Skin of body (tissue), 2 donors: ENCODE data around the gene PROC. TPM values are rescaled to one million over a fixed set of nuclear protein-coding genes. Genes with fewer than 3 reads are reported as not detected.

Source experiments
- DNase-seq: peaks from one replicate; lab custom pipeline; 2025; lab: John Stamatoyannopoulos, UW
- total RNA-seq: library from RNA; depleted of rRNA; stranded (reverse); fragments of >200 nt; gene quantifications from one replicate; pipeline ENCODE4 v1.2.3, GENCODE V29; 2014

PROC gene
- total RNA-seq: 0.39 TPM

DNA sequence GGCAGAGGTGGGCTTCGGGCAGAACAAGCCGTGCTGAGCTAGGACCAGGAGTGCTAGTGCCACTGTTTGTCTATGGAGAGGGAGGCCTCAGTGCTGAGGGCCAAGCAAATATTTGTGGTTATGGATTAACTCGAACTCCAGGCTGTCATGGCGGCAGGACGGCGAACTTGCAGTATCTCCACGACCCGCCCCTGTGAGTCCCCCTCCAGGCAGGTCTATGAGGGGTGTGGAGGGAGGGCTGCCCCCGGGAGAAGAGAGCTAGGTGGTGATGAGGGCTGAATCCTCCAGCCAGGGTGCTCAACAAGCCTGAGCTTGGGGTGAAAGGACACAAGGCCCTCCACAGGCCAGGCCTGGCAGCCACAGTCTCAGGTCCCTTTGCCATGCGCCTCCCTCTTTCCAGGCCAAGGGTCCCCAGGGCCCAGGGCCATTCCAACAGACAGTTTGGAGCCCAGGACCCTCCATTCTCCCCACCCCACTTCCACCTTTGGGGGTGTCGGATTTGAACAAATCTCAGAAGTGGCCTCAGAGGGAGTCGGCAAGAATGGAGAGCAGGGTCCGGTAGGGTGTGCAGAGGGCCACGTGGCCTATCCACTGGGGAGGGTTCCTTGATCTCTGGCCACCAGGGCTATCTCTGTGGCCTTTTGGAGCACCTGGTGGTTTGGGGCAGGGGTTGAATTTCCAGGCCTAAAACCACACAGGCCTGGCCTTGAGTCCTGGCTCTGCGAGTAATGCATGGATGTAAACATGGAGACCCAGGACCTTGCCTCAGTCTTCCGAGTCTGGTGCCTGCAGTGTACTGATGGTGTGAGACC is at the start of gene PROC:
Gene PROC, plus strand, starts transcription at position 128 of the 812 bp plus-strand sequence. CDS start 1,516 bp downstream, outside the sequence.
- no peak for DNase-seq

- no peak for DNase-seq
Measured at GRCh38 chr2:127370010-127370409, 48.2 kb upstream of the PROC start.

GRCh38 chr2:127371037-127371436 is 47.2 kb upstream of the PROC start:
- DNase-seq: no peak

DNA sequence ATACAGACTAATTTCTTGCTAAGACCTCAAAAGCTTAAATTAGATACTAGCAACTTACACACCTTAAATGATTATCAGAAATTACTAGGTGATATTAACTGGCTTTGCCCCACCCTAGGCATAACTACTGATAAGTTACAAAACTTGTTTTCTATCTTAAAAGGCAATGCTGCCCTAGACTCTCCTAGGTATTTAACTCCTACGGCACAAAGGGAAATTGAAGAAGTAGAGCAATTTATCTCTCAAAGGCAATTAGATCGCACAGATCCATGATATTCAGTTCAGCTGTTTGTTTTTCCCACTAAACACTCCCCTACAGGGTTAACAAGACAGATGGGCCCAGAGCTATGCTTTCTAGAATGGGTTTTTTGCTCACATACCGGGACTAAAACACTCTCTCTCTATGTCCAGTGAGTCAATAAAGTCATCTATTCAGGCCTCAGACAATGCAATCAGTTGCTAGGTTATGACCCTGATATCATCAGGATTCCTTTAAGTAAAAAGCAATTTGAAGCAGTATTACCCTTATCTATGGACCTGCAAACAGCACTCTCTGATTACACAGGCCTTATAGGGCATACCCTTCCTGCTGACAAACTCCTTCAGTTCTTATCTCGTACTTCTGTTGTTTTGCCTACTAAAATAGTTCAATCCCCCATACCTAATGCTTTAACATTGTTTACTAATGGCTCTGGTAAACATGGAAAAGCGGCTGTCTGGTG is 44.7 kb upstream of the PROC start:
- no peak for DNase-seq

- no peak for DNase-seq
Measured at GRCh38 chr2:127376257-127376656, 42.0 kb upstream of the PROC start.

DNA sequence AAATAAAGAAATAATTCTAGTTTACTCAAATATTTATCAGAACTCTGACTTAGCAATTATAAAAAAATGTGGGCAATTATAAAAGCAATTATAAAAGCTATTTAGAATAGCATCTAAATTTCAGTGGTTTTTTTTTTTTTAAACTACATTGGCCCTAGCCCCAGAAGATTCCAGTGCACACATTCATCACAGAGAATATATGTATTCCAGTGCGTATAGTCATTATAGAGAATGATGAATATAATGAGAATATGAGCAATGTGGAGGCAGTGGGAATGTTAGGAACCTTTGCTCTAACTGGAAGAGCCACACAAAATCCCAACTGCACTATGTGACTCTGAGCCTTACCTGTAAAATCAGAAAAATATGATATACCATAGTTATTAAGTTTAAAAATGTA is 41.0 kb upstream of the PROC start:
- DNase-seq: no peak

DNA sequence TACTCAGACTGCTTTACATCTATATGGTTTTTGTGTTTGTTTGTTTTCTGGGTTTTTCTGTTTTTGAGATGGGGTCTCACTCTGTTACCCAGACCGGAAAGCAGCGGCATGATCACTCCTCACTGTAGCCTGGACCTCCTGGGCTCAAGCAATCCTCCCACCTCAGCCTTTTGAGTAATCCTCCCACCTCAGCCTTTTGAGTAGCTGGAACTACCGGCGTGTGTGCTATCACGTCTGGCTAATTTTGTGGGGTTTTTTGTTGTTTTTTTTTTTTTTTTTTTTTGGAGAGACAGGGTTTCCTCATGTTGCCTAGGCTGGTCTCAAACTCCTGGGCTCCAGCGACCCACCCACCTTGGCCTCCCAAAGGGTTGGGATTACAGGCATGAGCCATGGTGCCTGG is 39.5 kb upstream of the PROC start:
- no peak for DNase-seq

- no peak for DNase-seq
Measured at GRCh38 chr2:127379712-127380355, 38.4 kb upstream of the PROC start.

GRCh38 chr2:127381762-127382161 is 36.5 kb upstream of the PROC start:
- DNase-seq: no peak

DNA sequence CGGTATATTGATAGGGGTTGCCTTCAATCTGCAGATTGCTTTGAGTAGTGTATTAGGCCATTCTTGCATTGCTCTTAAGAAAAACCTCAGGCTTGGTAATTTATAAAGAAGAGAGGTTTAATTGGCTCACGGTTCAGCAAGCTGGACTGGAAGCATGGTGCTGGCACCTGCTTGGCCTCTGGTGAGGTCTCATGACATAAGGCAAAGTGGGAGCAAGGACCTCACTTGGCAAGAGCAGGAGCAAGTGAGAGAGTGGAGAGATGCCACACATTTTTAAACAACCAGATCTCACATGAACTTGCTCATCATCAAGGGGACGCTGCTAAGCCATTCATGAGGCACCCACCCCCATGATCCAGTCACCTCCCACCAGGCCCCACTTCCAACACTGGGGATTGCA is 35.4 kb upstream of the PROC start:
- DNase-seq: no peak

GRCh38 chr2:127384529-127384928 is 33.7 kb upstream of the PROC start:
- no peak for DNase-seq

GRCh38 chr2:127386246-127386645 is 32.0 kb upstream of the PROC start:
- no peak for DNase-seq

DNA sequence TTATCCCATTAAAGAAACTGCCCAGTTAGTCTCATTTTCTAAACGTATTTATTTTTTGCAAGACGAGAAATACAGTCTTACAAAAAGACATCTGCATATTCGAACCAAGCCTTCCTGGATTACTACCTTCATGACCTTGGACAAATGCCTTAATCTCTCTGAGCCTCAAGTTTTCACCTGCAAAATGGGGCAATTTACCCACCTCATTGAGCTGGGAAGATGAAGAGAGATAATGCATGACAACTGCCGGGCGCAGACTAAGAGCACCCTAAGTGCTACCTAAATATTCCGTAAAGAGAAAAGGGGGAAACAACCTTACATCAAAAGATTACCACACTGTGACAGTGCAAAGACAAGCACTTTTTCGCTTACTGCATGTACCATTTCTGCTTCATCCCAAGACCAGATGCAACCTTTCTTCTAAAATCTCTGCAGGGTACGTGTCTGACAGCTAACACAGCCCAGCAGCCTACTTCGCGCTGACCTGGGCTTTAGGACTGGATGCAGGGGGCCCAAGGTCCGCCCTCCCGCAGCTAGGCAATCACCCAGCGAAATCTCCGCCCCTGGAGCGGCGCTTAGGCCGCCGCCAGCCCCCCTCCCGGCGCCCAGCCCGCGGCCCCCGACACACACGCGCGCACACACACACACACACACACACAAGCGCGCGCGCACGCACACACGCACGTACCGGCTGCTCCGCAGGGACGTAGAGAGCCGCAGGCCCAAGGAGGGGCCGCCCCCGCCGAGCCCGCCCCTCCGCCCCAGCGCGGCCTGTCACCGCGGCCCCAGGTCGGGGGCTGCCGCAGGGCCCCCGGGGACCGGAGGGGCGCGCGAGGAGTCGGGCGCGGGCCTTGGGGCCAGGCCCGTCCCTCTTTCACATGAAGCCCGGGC is 31.2 kb upstream of the PROC start:
- DNase-seq: peak; percentile 84

DNA sequence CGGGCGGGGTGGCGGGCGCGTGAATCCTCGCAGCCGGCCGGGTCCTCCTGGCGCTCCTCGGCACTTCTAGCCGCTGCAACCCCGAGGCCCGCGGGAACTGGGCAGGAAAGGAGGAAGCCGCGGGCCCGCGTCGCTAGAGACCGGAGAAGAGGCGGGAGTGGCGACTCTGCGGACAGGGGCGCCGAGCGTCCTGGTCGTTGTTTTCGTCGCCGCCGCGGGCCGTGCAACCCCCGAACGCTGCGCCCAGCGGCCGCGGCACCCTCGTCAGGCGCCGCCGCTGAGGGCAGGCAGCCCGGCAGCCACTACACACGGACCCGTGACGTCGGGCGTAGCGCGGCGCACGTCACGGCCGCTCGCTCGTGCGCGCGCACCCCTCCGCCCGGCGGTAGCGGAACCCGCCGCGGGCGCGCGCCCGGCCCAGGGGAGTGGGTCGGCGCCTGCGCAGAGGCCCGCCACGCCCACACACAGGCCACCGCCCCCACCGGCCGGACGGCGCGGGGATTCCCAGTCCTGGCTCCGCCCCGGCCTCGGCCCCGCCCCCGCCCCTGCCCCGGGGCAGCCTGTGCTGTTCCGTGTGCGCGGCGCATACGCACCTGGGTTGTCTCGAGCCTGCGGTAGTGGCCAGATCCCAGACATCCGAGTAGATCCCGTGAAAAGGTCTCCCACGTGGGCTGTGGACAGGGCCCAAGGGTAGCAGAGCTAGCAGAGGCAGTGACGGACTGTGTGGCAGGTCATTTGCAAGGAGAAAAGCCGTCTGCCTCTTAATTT is 30.4 kb upstream of the PROC start, which contains the start of gene MAP3K2:
Gene MAP3K2, minus strand, starts transcription at position 321 of the 768 bp plus-strand sequence. CDS start 44,846 bp downstream, outside the sequence.
- DNase-seq: peak; percentile 89

DNA sequence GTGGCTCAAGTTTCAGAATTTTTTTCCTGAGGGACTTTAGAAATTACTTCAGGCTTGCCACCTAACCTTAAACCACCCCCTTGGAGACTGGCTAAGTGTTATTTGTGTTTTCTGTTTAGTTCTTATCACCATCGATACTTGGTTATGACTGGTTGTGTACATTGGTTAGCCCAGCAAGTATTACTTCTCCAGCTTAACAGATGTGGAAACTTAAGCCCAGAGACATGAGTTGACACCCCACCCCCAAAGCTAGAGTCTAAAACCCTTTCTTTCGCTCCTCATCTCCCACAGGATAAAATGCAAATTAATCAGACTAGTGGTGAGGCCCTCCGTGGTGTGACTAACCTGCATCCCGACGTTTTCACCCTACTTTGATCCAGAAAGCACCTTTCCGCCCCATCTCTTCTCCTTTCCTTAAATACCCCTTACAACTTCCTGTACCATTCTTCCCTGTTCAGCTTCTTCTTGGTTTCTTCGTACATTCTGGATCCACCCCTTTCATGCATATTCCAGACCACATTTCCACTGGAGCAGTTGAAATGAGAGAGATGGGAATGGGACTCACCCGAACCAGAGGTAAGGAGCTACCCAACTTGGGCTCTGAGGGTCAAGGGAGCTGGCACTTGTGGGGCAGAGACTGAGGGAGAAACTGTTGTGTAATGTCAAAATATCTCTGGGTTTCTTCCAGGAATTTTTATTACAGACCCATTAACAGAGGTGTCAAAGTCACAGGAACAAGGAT is 29.6 kb upstream of the PROC start:
- peak; percentile 59 for DNase-seq

DNA sequence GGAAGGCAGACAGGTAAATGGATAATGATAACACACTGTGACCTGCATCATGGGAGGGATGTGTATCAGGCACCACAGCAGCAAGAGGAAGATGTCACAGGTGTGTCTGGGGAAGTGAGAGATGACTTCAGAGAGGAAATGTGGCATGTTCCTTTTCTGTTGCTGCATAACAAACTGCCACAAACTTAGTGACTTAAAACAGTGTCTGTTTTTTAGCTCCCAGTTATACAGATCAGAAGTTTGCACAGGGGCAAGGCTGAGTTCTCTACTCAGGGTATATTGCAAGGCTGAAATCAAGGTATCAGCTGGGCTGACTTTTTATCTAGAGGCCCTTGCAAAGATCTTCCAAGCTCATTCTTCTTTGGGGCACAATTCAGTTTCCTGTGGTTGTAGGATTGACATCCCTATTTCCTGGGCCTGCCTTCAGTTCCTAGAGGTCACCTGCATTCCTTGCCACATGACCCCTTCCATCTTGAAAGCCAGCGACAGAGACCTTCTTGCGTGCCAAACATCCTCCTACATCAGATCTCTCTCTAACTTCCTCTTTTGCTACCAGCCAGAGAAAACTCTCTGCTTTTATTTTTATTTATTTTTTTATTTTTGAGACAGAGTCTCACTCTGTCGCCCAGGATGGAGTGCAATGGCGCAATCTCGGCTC is 28.3 kb upstream of the PROC start:
- DNase-seq: no peak

- no peak for DNase-seq
Measured at GRCh38 chr2:127392133-127392827, 25.9 kb upstream of the PROC start.

DNA sequence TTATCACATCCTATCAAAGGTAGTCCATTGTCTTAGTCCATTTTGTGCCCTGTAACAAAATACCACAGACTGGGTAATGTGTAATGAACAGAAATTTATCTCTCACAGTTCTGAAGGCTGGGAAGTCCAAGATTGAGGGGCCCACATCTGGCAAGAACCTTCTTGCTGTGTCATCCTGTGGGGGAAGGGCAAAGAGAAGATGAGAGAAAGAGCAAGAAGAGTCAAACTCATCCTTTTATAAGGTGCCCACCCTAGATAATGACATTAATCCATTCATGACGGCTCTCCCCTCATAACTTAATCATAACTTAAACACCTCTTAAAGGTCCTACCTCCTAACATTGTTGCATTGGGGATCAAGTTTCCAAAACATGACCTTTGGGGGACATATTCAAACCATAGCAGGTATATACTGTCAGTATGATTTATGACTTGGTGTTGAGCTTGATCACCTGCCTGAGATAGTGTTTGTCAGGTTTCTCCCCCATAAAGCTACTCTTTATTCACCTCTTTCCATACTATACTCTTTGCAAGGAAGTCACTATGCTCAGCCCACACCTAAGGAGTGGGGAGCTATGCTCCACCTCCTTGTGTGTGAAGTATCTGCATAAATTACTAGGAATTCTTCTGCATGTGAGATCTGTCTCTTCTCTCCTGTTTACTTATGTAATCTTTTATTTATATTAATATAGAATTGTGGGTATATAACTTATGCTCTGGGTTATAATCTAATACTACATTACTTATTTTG is 25.2 kb upstream of the PROC start:
- DNase-seq: no peak
